WTC11 (cell line): ENCODE data around the gene RBM42. TPM values are rescaled to one million over a fixed set of nuclear protein-coding genes. Genes with fewer than 3 reads are reported as not detected.

Experiments
- ATAC-seq: fragments of 200-7000 bp; cut with Tn5 transposase; 2 replicates; pipeline ENCODE4 v1.10.0; 2021; ENCODE audit warnings: mild to moderate bottlenecking, moderate library complexity
- CTCF ChIA-PET: fragments of 300-600 bp; sonication (Branson Sonifier 250); formaldehyde crosslinking; loops from one replicate; lab custom pipeline; 2021; ENCODE audit warnings: antibody characterized with exemption; lab: Charles Lee
- POLR2A ChIA-PET: fragments of 350-600 bp; sonication (Branson Sonifier 250); formaldehyde crosslinking; loops from one replicate; lab custom pipeline; 2021; ENCODE audit warnings: antibody characterized with exemption; lab: Charles Lee
- DNase-seq: peaks from one replicate; pipeline ENCODE4 v3.0.0; 2021; ENCODE audit warnings: low spot score
- H3K27ac Mint-ChIP-seq: 2 replicates; pipeline ENCODE4 v1.8.0; 2021; ENCODE audit warnings: mixed read lengths
- H3K27me3 Mint-ChIP-seq: 2 replicates; pipeline ENCODE4 v1.8.0; 2021; ENCODE audit warnings: low read depth, mild to moderate bottlenecking, moderate library complexity, mixed read lengths
- H3K36me3 Mint-ChIP-seq: 2 replicates; pipeline ENCODE4 v1.8.0; 2021; ENCODE audit warnings: mixed read lengths
- H3K4me1 Mint-ChIP-seq: 2 replicates; pipeline ENCODE4 v1.8.0; 2022; ENCODE audit warnings: mixed read lengths
- H3K4me3 Mint-ChIP-seq: 2 replicates; pipeline ENCODE4 v1.8.0; 2021; ENCODE audit warnings: mild to moderate bottlenecking, moderate library complexity, mixed read lengths
- H3K9me3 Mint-ChIP-seq: 2 replicates; pipeline ENCODE4 v1.8.0; 2021; ENCODE audit warnings: mixed read lengths
- AR ChIP-seq: fragments of 250-450 bp; sonication (Bioruptor Pico); IDR thresholded peaks from 2 replicates; pipeline ENCODE4 v1.9.0; 2021; ENCODE audit warnings: mild to moderate bottlenecking
- ATF6 ChIP-seq: sonication (generic); formaldehyde crosslinking; IDR thresholded peaks from 2 replicates; pipeline ENCODE4 v1.8.1; 2023; ENCODE audit warnings: mild to moderate bottlenecking, missing genetic modification reagents
- FOXJ3 ChIP-seq: sonication (generic); formaldehyde crosslinking; IDR thresholded peaks from 2 replicates; pipeline ENCODE4 v1.9.0; 2021; ENCODE audit warnings: missing genetic modification reagents, mild to moderate bottlenecking, borderline replicate concordance
- FOXP1 ChIP-seq: sonication (generic); formaldehyde crosslinking; IDR thresholded peaks from 2 replicates; pipeline ENCODE4 v1.8.0; 2022; ENCODE audit warnings: missing genetic modification reagents, mild to moderate bottlenecking, moderate library complexity, borderline replicate concordance
- IRF2 ChIP-seq: sonication (generic); formaldehyde crosslinking; IDR thresholded peaks from 2 replicates; pipeline ENCODE4 v1.8.0; 2022; ENCODE audit warnings: low read depth, missing genetic modification reagents, borderline replicate concordance
- NFYB ChIP-seq: sonication (generic); formaldehyde crosslinking; conservative IDR thresholded peaks from 2 replicates; pipeline ENCODE4 v1.8.0; 2022; ENCODE audit warnings: low read depth, missing genetic modification reagents
- NR1H2 ChIP-seq: sonication (generic); formaldehyde crosslinking; IDR thresholded peaks from 2 replicates; pipeline ENCODE4 v1.9.0; 2021; ENCODE audit warnings: mild to moderate bottlenecking, moderate library complexity, missing genetic modification reagents
- RELA ChIP-seq: sonication (generic); formaldehyde crosslinking; IDR thresholded peaks from 2 replicates; pipeline ENCODE4 v1.8.1; 2022; ENCODE audit warnings: missing genetic modification reagents, mild to moderate bottlenecking, borderline replicate concordance
- STAT6 ChIP-seq: sonication (generic); formaldehyde crosslinking; conservative IDR thresholded peaks from 2 replicates; pipeline ENCODE4 v1.8.1; 2023; ENCODE audit warnings: mild to moderate bottlenecking, low read depth, missing genetic modification reagents, moderate library complexity
- TEAD4 ChIP-seq: sonication (generic); formaldehyde crosslinking; IDR thresholded peaks from 2 replicates; pipeline ENCODE4 v1.8.0; 2022; ENCODE audit warnings: mild to moderate bottlenecking, missing genetic modification reagents
- ZMAT4 ChIP-seq: fragments of 250-450 bp; sonication (Bioruptor Pico); IDR thresholded peaks from 2 replicates; pipeline ENCODE4 v1.9.0; 2021; ENCODE audit warnings: mild to moderate bottlenecking
- ZNF219 ChIP-seq: sonication (generic); formaldehyde crosslinking; IDR thresholded peaks from 2 replicates; pipeline ENCODE4 v1.8.0; 2023; ENCODE audit warnings: missing genetic modification reagents, mild to moderate bottlenecking, borderline replicate concordance
- ZNF317 ChIP-seq: sonication (generic); formaldehyde crosslinking; IDR thresholded peaks from 2 replicates; pipeline ENCODE4 v1.8.1; 2023; ENCODE audit warnings: low read depth, mild to moderate bottlenecking, moderate library complexity, missing genetic modification reagents, borderline replicate concordance
- ZNF671 ChIP-seq: fragments of 250-450 bp; sonication (Bioruptor Pico); IDR thresholded peaks from 2 replicates; pipeline ENCODE4 v1.8.0; 2021; ENCODE audit warnings: mild to moderate bottlenecking
- total RNA-seq: library from RNA; stranded (reverse); gene quantifications from 3 replicates; pipeline ENCODE4 v1.2.3, GENCODE V29; 2021
- TF ChIP-seq, protein P1 (sequence below): sonication (generic); formaldehyde crosslinking; IDR thresholded peaks from 2 replicates; pipeline ENCODE4 v1.8.0; 2023; ENCODE audit warnings: missing genetic modification reagents, mild to moderate bottlenecking, borderline replicate concordance
- TF ChIP-seq, protein P2 (sequence below): sonication (generic); formaldehyde crosslinking; IDR thresholded peaks from 2 replicates; pipeline ENCODE4 v1.8.0; 2023; ENCODE audit warnings: mild to moderate bottlenecking, missing genetic modification reagents

Gene RBM42
- total RNA-seq, 1 experiment from 2014 or later, result 94.9 TPM

- DNase-seq, result no peak
- Mint-ChIP-seq H3K27ac (peak overlapping the region; percentile 95; the same call in 1 of the 2 replicates), H3K4me1 (peaks cover 7% of the 10 kb centered on the region), H3K4me3 (peak overlapping the region; percentile 95)
- TF ChIP-seq, protein P1, sequence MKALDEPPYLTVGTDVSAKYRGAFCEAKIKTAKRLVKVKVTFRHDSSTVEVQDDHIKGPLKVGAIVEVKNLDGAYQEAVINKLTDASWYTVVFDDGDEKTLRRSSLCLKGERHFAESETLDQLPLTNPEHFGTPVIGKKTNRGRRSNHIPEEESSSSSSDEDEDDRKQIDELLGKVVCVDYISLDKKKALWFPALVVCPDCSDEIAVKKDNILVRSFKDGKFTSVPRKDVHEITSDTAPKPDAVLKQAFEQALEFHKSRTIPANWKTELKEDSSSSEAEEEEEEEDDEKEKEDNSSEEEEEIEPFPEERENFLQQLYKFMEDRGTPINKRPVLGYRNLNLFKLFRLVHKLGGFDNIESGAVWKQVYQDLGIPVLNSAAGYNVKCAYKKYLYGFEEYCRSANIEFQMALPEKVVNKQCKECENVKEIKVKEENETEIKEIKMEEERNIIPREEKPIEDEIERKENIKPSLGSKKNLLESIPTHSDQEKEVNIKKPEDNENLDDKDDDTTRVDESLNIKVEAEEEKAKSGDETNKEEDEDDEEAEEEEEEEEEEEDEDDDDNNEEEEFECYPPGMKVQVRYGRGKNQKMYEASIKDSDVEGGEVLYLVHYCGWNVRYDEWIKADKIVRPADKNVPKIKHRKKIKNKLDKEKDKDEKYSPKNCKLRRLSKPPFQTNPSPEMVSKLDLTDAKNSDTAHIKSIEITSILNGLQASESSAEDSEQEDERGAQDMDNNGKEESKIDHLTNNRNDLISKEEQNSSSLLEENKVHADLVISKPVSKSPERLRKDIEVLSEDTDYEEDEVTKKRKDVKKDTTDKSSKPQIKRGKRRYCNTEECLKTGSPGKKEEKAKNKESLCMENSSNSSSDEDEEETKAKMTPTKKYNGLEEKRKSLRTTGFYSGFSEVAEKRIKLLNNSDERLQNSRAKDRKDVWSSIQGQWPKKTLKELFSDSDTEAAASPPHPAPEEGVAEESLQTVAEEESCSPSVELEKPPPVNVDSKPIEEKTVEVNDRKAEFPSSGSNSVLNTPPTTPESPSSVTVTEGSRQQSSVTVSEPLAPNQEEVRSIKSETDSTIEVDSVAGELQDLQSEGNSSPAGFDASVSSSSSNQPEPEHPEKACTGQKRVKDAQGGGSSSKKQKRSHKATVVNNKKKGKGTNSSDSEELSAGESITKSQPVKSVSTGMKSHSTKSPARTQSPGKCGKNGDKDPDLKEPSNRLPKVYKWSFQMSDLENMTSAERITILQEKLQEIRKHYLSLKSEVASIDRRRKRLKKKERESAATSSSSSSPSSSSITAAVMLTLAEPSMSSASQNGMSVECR (CRISPR knock-in tag), result 0 out of 2 replicates have a peak, but pooled peaks have one; percentile 13
- no peak for TF ChIP-seq FOXP1 (CRISPR knock-in tag)
- TF ChIP-seq, all 79 proteins: peak for 1
- ATAC-seq, result no peak
- ChIA-PET POLR2A (no interaction called here), CTCF (no interaction called here)
- no peaks in the 10 kb centered on the region for H3K9me3 Mint-ChIP-seq
- H3K27me3 Mint-ChIP-seq, result no peaks in the 10 kb centered on the region
- peaks cover 28% of the 10 kb centered on the region for H3K36me3 Mint-ChIP-seq
Measured at GRCh38 chr19:35629332-35629633, 447 bp downstream of the RBM42 start.

GRCh38 chr19:35633727-35634440 lies 5.0 kb downstream of the RBM42 start:
- no peak for TF ChIP-seq NR1H2
- TF ChIP-seq STAT6 (CRISPR knock-in tag), result no peak
- TF ChIP-seq FOXJ3, result no peak
- no peak for TF ChIP-seq RELA (CRISPR knock-in tag)
- no peak for TF ChIP-seq ZNF317 (CRISPR knock-in tag)
- TF ChIP-seq ZNF671 (CRISPR knock-in tag), result no peak
- TF ChIP-seq AR (CRISPR knock-in tag), result no peak
- TF ChIP-seq ZNF219, result no peak
- ATAC-seq (no peak), DNase-seq (no peak)
- peaks cover 45% of the 10 kb centered on the region for H3K36me3 Mint-ChIP-seq
- H3K27me3 Mint-ChIP-seq, result no peaks in the 10 kb centered on the region
- no peaks in the 10 kb centered on the region for H3K9me3 Mint-ChIP-seq
- H3K4me3 Mint-ChIP-seq, result no peak overlapping the region
- H3K4me1 Mint-ChIP-seq, result peaks cover 3% of the 10 kb centered on the region
- ChIA-PET CTCF (no interaction called here), POLR2A (interaction anchor here (0.7 kb wide), 1 partner anchor 267 kb away, joined by 4 read pairs; no protein-coding TSS in a partner anchor)
- no peak overlapping the region for H3K27ac Mint-ChIP-seq

DNA sequence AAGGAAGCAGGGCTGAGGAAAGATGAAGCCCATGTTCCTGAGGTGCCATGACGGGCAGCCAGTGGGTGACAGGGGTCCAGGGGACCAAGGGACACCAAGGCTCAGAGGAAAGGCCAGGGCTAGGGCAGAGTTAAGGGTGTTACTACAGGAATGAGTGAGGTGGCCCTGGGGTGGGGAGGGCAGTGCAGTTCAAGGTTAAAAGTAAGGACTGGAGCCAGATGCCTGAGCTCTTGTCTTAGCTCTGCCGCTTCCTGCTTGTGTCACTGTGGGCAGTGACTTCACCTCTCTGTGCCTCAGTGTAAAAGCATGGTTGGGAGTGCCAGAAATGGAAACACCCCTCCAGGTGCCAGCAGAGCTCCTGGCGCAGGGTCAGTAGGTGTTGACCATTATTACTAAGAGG lies 7.8 kb downstream of the RBM42 start:
- Mint-ChIP-seq H3K27ac (no peak overlapping the region), H3K9me3 (no peaks in the 10 kb centered on the region), H3K4me1 (peaks cover 17% of the 10 kb centered on the region), H3K4me3 (no peak overlapping the region), H3K27me3 (no peaks in the 10 kb centered on the region), H3K36me3 (peaks cover 31% of the 10 kb centered on the region)
- no peak for DNase-seq
- ChIA-PET CTCF (no interaction called here), POLR2A (no interaction called here)
- no peak for ATAC-seq
- no peak for TF ChIP-seq ZNF317 (CRISPR knock-in tag)
- no peak for TF ChIP-seq IRF2 (CRISPR knock-in tag)
- no peak for TF ChIP-seq ZMAT4 (CRISPR knock-in tag)
- no peak for TF ChIP-seq TEAD4 (CRISPR knock-in tag)
- no peak for TF ChIP-seq NFYB
- TF ChIP-seq ATF6 (CRISPR knock-in tag), result no peak
- TF ChIP-seq, protein P2, sequence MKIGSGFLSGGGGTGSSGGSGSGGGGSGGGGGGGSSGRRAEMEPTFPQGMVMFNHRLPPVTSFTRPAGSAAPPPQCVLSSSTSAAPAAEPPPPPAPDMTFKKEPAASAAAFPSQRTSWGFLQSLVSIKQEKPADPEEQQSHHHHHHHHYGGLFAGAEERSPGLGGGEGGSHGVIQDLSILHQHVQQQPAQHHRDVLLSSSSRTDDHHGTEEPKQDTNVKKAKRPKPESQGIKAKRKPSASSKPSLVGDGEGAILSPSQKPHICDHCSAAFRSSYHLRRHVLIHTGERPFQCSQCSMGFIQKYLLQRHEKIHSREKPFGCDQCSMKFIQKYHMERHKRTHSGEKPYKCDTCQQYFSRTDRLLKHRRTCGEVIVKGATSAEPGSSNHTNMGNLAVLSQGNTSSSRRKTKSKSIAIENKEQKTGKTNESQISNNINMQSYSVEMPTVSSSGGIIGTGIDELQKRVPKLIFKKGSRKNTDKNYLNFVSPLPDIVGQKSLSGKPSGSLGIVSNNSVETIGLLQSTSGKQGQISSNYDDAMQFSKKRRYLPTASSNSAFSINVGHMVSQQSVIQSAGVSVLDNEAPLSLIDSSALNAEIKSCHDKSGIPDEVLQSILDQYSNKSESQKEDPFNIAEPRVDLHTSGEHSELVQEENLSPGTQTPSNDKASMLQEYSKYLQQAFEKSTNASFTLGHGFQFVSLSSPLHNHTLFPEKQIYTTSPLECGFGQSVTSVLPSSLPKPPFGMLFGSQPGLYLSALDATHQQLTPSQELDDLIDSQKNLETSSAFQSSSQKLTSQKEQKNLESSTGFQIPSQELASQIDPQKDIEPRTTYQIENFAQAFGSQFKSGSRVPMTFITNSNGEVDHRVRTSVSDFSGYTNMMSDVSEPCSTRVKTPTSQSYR (CRISPR knock-in tag), result no peak
